SU-DHL-6 (cell line): Measurements from ENCODE around the gene C2orf92.

Experiments
- H2AFZ ChIP-seq: fragments of 200-600 bp; sonication (generic); 2 replicates; pipeline ENCODE4 v1.6.1; 2014; ENCODE audit warnings: low read depth, mild to moderate bottlenecking, moderate library complexity, mixed read lengths, antibody characterized with exemption, low read length; ENCODE audit not compliant: severe bottlenecking
- H3F3A ChIP-seq: fragments of 200-600 bp; shearing (Covaris generic); 2 replicates; pipeline ENCODE4 v1.6.0; 2016; ENCODE audit warnings: antibody characterized with exemption, mild to moderate bottlenecking; ENCODE audit not compliant: insufficient read depth
- H3K27ac ChIP-seq: fragments of 200-600 bp; sonication (generic); 2 replicates; pipeline ENCODE4 v1.5.1; 2016; ENCODE audit warnings: low read depth, mild to moderate bottlenecking, low read length, moderate library complexity, mixed read lengths
- H3K27me3 ChIP-seq: fragments of 200-600 bp; sonication (generic), shearing (Covaris generic); 2 replicates; pipeline ENCODE4 v1.6.0; 2014; ENCODE audit warnings: mild to moderate bottlenecking, low read length
- H3K36me3 ChIP-seq: fragments of 200-600 bp; sonication (generic); 2 replicates; pipeline ENCODE4 v1.6.1; 2014; ENCODE audit warnings: mild to moderate bottlenecking, low read length, mixed read lengths
- H3K4me2 ChIP-seq: fragments of 300-600, 200-600 bp; shearing (Covaris generic), sonication (generic); 2 replicates; pipeline ENCODE4 v1.6.0; 2014; ENCODE audit warnings: low read length, low read depth, mild to moderate bottlenecking; ENCODE audit not compliant: poor library complexity, severe bottlenecking
- H3K4me3 ChIP-seq: fragments of 200-600 bp; sonication (generic); 2 replicates; pipeline ENCODE4 v1.5.1; 2014; ENCODE audit warnings: antibody characterized with exemption, low read length, mild to moderate bottlenecking, mixed read lengths; ENCODE audit not compliant: insufficient read depth, poor library complexity, severe bottlenecking
- H3K79me2 ChIP-seq: fragments of 200-600 bp; sonication (generic); 2 replicates; pipeline ENCODE4 v1.6.1; 2014; ENCODE audit warnings: mild to moderate bottlenecking, low read length, moderate library complexity; ENCODE audit not compliant: insufficient read depth
- H3K9ac ChIP-seq: fragments of 200-600 bp; sonication (generic); 2 replicates; pipeline ENCODE4 v1.7.0; 2014; ENCODE audit warnings: mild to moderate bottlenecking, low read length
- H3K9me2 ChIP-seq: fragments of 200-600 bp; sonication (generic); replicated peaks from 2 replicates; pipeline ENCODE4 v1.6.1; 2014; ENCODE audit warnings: low read length; ENCODE audit not compliant: insufficient read depth
- H3K9me3 ChIP-seq: fragments of 200-600 bp; sonication (generic); 2 replicates; pipeline ENCODE4 v1.6.1; 2014; ENCODE audit warnings: low read length, mixed read lengths; ENCODE audit not compliant: insufficient read depth
- H4K20me1 ChIP-seq: fragments of 200-600 bp; sonication (generic); 2 replicates; pipeline ENCODE4 v1.6.1; 2014; ENCODE audit warnings: low read depth, mild to moderate bottlenecking, antibody characterized with exemption, low read length, moderate library complexity, mixed read lengths
- CTCF ChIP-seq: fragments of 200-600 bp; sonication (generic); IDR thresholded peaks from one replicate; pipeline ENCODE4 v1.5.1; 2017; ENCODE audit warnings: antibody characterized with exemption, mild to moderate bottlenecking, low read length, moderate library complexity; ENCODE audit not compliant: insufficient read depth, poor library complexity, severe bottlenecking
- EZH2phosphoT487 ChIP-seq: fragments of 200-600 bp; sonication (generic), shearing (Covaris generic); conservative IDR thresholded peaks from 2 replicates; pipeline ENCODE4 v1.6.1; 2018; ENCODE audit warnings: mild to moderate bottlenecking, antibody characterized with exemption, low read length, moderate library complexity, mixed read lengths

C2orf92 gene

DNA sequence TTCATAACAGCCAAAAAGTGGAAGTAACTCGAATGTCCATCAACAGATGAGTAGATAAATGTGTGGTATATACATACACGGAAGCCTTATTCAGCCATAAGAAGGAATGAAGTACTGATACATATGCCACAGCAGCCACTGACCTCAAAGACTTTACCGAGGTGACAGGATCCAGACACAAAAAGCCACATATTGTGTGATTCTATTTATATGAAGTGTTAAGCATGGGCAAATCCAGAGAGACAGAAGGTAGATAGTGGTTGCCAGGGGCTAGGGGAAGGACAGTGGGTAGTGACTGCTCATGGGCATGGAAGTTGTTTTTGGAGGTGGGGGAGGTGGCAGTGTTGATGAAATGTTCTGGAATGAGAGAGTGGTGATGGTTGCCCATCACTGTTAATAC is 77.8 kb downstream of the C2orf92 start:
- H3K27ac ChIP-seq = no peak overlapping the region
- H3K4me2 ChIP-seq = no peak overlapping the region
- H3K27me3 ChIP-seq = no peaks in the 10 kb centered on the region
- no peaks in the 10 kb centered on the region for H3K79me2 ChIP-seq
- no peaks in the 10 kb centered on the region for H3K9me2 ChIP-seq
- no peak overlapping the region for H3K4me3 ChIP-seq
- no peaks in the 10 kb centered on the region for H3K36me3 ChIP-seq
- no peaks in the 10 kb centered on the region for H3F3A ChIP-seq
- no peak overlapping the region for H3K9ac ChIP-seq
- no peaks in the 10 kb centered on the region for H3K9me3 ChIP-seq
- TF ChIP-seq EZH2phosphoT487 = no peak
- no peak for TF ChIP-seq CTCF
- H2AFZ ChIP-seq = no peak overlapping the region
- no peaks in the 10 kb centered on the region for H4K20me1 ChIP-seq

DNA sequence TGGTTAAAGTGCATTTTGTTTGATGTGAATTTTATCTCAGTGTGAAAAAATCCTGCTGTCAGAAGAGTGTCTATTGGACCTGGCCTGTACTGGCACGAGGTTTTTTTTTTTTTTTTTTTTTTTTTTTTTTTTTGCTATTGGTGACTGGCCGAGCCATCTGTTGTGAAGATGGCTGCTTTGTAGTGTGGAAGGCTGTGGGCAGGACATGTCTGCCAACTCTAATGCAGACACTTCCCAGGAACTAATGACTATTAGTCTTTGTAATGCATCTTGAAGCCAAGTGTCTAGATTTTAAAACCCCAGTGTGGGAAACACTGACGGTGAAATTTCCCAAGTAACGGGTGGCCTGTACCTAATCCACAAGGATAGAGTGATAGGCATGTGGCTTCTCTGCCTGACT is 78.2 kb downstream of the C2orf92 start:
- no peak overlapping the region for H2AFZ ChIP-seq
- no peaks in the 10 kb centered on the region for H3F3A ChIP-seq
- TF ChIP-seq CTCF = no peak
- no peak for TF ChIP-seq EZH2phosphoT487
- no peaks in the 10 kb centered on the region for H3K36me3 ChIP-seq
- no peak overlapping the region for H3K4me2 ChIP-seq
- no peaks in the 10 kb centered on the region for H4K20me1 ChIP-seq
- H3K9me2 ChIP-seq = no peaks in the 10 kb centered on the region
- H3K27ac ChIP-seq = no peak overlapping the region
- H3K79me2 ChIP-seq = no peaks in the 10 kb centered on the region
- no peaks in the 10 kb centered on the region for H3K27me3 ChIP-seq
- no peak overlapping the region for H3K4me3 ChIP-seq
- no peaks in the 10 kb centered on the region for H3K9me3 ChIP-seq
- no peak overlapping the region for H3K9ac ChIP-seq

DNA sequence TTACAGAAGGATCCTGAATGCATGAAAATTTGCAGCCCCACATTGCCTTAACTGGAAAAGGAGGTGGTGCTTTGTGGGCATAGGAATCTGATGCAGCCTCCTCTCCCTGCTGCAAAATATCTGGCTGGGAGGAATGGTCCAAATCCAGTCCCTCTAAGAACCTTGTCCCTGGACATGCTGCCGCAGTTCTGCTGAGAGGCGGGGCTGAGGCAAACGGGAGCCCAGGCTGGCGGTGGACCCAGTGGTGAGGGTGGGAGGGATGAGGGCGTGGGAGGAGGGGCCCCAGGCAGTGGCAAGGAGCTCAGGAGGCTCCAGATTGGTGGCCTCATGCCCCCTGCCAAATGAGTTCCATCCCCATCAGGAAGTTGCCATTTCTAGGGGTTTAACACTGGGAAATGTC is 80.1 kb downstream of the C2orf92 start:
- TF ChIP-seq CTCF (no peak), EZH2phosphoT487 (no peak)
- H3K9me3 ChIP-seq = no peaks in the 10 kb centered on the region
- peaks cover 4% of the 10 kb centered on the region; the same call in 1 of the 2 replicates for H3K36me3 ChIP-seq
- H3K9me2 ChIP-seq = no peaks in the 10 kb centered on the region
- no peaks in the 10 kb centered on the region for H3F3A ChIP-seq
- no peak overlapping the region for H3K27ac ChIP-seq
- H3K79me2 ChIP-seq = no peaks in the 10 kb centered on the region
- no peak overlapping the region for H2AFZ ChIP-seq
- no peaks in the 10 kb centered on the region for H3K27me3 ChIP-seq
- H3K9ac ChIP-seq = no peak overlapping the region
- H3K4me3 ChIP-seq = no peak overlapping the region
- no peak overlapping the region for H3K4me2 ChIP-seq
- H4K20me1 ChIP-seq = no peaks in the 10 kb centered on the region
